Measurements from ENCODE around the gene SLC14A1.

SLC14A1 gene

GRCh38 chr18:45801416-45802004, 77.5 kb downstream of the SLC14A1 start:
- DNase-seq (ENCODE audit: low read depth) = no peak
